ENCODE data around the gene BSN. TPM values are rescaled to one million over a fixed set of nuclear protein-coding genes. Genes with fewer than 3 reads are reported as not detected.
"Not testable (repeated sequence)": the region's sequence is repeated elsewhere in the genome, so short reads cannot be mapped to it uniquely, and the experiment has no call there.

Gene BSN
- polyA plus RNA-seq, 4 donors = 1.0 to 2.4 (median 1.4) TPM

GRCh38 chr3:49689046-49689907, 135.0 kb downstream of the BSN start, which contains the start of the genes MST1 and RNF123:
Gene MST1 (minus strand): TSS chr3:49689474. CDS start chr3:49688691, 783 bp downstream.
Gene RNF123 (plus strand): TSS chr3:49689557. CDS start chr3:49691166, 1,609 bp downstream.
- peak; percentile 79 to 91 (median 86) for DNase-seq (ENCODE audit: low read depth in 4 of 4, low spot score in 2 of 4)

- DNase-seq (ENCODE audit: low read depth in 4 of 4, low spot score in 2 of 4) = not testable (repeated sequence)
These were observed 135.8 kb downstream of the BSN start for GRCh38 chr3:49689908-49690624.

DNA sequence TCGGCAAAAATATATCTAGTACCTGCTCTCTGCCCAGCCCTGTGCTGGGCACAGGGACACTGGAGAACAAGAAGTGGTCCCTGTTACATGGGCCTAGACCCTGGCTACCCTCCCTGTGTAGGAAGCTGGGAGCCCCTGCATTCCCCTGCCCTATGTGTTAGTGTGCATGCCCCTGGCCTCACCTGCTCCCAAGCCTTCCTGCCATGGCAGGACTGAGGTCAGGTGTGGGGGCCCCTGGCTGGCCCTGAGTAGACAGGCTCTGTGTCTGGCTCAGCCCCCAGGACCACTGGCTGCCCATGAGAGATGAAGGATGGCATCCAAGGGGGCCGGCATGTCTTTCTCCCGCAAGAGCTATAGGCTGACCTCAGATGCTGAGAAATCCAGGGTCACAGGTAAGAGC, 136.6 kb downstream of the BSN start:
- not testable (repeated sequence) for DNase-seq (ENCODE audit: low read depth in 4 of 4, low spot score in 2 of 4)

DNA sequence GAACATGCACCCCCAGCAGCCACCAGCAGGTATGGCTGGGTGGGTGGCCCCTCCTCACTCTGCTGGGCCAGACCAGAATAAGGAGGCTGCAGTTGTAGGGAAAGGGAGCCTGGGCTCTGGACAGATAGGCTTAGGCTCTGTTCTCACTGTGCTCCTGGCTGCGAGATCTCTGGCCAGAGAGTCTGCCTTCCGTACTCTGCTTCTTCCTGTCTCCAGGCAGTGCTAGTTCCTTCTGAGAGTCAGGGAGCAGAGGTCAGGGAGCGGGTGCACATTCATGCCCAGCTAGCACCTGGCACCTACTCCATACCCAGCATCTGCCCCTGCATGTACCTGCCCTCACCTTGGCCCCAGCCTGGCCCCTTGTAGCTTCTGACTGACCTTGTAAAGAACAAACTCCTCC, 137.2 kb downstream of the BSN start:
- not testable (repeated sequence) for DNase-seq (ENCODE audit: low read depth in 4 of 4, low spot score in 2 of 4)

GRCh38 chr3:49694409-49695070, 140.3 kb downstream of the BSN start:
- DNase-seq (ENCODE audit: low read depth in 4 of 4, low spot score in 2 of 4) = not testable (repeated sequence)

DNA sequence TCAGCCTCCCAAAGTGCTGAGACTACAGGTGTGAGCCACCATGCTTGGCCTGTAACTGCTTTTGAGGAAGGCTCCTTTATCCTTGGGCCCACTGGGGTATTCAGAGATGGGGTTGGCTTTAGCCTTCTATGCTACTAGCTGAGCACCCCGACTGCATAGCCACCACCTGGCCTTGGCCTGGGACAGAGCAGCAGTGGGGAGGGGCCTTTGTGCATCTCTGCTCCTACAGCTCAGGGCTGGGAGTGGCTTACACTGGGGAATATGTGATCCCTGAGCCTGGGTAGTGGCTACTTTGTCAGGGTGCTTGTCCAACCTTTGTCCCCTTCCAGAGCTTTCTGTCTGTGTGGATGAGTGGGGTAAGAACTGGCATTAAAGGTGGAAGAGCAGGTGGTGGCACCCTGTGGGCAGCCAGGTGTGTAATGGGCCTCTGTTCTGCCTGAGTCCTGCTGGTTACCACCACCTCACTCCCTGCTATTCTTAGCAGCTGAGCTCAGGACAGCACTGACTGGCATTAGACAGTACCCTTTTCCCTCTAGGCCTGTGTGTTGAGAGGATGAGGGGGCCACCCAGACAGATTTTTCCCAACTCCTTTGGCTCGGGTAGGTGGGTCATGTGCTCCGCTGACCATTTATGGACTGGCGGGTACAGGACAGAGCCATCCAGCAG, 141.2 kb downstream of the BSN start:
- DNase-seq (ENCODE audit: low read depth in 4 of 4, low spot score in 2 of 4) = not testable (repeated sequence)

GRCh38 chr3:49699281-49699979, 145.2 kb downstream of the BSN start:
- no peak for DNase-seq (ENCODE audit: low read depth in 4 of 4, low spot score in 2 of 4)

- no peak for DNase-seq (ENCODE audit: low read depth in 4 of 4, low spot score in 2 of 4)
These were observed 145.7 kb downstream of the BSN start for GRCh38 chr3:49700014-49700413.

GRCh38 chr3:49700453-49701128, 146.3 kb downstream of the BSN start:
- DNase-seq (ENCODE audit: low read depth in 4 of 4, low spot score in 2 of 4) = no peak

- no peak for DNase-seq (ENCODE audit: low read depth in 4 of 4, low spot score in 2 of 4)
These were observed 147.3 kb downstream of the BSN start for GRCh38 chr3:49701388-49702077.

GRCh38 chr3:49702672-49703071, 148.4 kb downstream of the BSN start:
- no peak for DNase-seq (ENCODE audit: low read depth in 4 of 4, low spot score in 2 of 4)

DNA sequence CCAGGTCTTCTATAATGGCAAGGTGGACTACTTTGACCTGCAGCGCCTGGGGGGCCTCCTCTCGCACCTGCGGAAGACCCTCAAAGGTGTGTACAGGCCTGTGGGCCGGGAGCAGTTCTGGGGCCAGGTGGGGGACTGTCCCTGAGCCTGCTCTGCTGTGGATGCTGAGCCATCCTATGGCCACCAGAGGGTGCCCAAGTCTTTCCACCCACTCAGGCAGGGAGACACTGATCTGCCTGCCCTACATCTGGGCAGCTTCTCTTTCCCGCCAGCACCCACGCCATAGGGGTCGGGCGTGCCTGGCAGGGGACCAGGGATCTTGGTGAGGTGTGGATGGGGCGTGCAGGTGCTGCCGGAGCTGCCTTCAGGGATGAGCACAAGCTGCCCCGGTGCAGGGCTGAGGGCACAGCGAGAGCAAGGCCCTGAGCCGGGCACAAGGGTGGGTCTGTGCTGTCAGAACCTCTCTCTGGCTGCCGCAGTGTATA, 149.2 kb downstream of the BSN start:
- no peak for DNase-seq (ENCODE audit: low read depth in 4 of 4, low spot score in 2 of 4)

DNA sequence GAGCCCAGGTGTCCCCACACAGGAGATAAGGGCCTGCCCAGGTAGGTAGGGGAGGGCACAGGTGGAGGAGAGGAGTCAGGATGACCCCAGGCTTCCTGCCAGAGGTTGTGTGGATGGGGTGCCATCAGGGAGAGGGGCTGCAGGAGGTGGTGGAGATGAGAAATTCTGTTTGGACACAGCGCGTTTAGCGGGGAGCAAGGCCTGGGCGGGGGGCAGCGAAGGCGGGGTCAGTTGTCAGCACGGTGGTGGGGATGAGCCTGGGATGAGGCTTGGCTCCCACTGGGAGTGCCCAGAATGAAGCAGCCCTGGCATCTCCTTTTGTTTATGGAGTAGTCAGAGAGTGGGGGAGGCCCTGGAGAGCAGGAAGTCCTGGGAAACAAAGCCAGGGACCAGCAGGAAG, 149.7 kb downstream of the BSN start:
- no peak for DNase-seq (ENCODE audit: low read depth in 4 of 4, low spot score in 2 of 4)

- DNase-seq (ENCODE audit: low read depth in 4 of 4, low spot score in 2 of 4) = no peak
These were observed 150.4 kb downstream of the BSN start for GRCh38 chr3:49704629-49705028.

- no peak for DNase-seq (ENCODE audit: low read depth in 4 of 4, low spot score in 2 of 4)
These were observed 151.2 kb downstream of the BSN start for GRCh38 chr3:49705390-49705960.

DNA sequence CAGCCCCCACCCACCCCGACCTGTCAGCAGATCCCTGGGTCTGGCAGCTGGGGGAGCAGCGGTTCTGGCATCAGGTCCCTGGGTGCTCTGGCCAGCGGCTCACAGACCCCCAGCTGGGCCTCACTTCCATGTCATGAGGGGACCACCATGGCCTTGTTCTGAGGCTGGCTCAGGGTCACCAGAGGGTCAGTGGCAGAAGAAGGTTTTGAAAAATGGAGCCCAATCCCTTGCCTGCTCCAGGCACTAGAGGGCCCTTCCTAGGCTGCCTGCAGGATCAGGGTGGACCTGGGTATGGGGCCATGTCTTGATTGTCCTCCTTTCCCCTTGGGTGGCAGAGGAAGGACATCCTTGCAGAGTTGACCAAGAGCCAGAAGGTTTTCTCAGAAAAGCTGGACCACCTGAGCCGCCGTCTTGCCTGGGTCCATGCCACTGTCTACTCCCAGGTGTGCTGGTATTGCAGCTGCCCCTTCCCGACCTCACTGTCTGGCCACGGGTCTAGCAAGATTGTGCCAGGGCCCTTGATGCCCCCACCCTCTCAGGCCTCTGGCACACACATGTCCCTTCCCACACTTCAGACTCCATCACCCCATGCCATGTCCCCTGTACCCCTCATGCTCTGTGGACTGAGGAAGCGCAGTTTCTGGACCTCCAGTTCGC, 152.3 kb downstream of the BSN start:
- no peak for DNase-seq (ENCODE audit: low read depth in 4 of 4, low spot score in 2 of 4)

- no peak for DNase-seq (ENCODE audit: low read depth in 4 of 4, low spot score in 2 of 4)
These were observed 152.8 kb downstream of the BSN start for GRCh38 chr3:49707113-49707480.

GRCh38 chr3:49709852-49710251, 155.6 kb downstream of the BSN start:
- DNase-seq (ENCODE audit: low read depth in 4 of 4, low spot score in 2 of 4) = no peak
